ENCODE data around the gene PDGFC. TPM values are rescaled to one million over a fixed set of nuclear protein-coding genes. Genes with fewer than 3 reads are reported as not detected.

Gene PDGFC
- polyA plus RNA-seq, 1 donor (not counting 4 experiments of a cell fraction or from before 2014, with no cell fraction given): 29.7 TPM

DNA sequence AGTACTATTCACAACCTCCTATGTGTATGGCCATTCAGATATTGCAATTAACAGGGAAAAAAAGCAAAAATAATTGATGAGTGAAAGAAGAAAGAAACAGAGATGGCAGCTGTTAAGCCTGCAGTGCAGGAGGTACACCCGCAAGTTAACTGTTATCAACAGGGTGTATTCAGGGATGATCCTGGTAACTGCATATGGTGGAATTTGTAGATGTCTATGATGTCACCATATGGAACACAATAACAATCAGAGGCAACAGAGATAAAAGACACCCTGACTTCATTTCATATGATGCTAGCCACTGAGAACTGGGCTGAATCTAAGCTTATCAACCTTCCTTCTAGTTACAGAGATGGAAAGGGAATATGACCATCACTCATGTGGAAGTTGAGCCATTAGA lies 96.5 kb downstream of the PDGFC start:
- Histone ChIP-seq H3K9me1 (ENCODE audit: control insufficient read depth, extremely low read depth, insufficient read depth, low read length) (no peaks in the 10 kb centered on the region), H3K4me1 (ENCODE audit: control insufficient read depth, extremely low read depth, insufficient read depth, low read length) (no peaks in the 10 kb centered on the region), H3K27me3 (ENCODE audit: control insufficient read depth, extremely low read depth, insufficient read depth, low read length) (no peaks in the 10 kb centered on the region), H3K4me3 (ENCODE audit: control insufficient read depth in 2 of 3, extremely low read depth in 1 of 3, insufficient read depth in 2 of 3, low read depth in 1 of 3, low read length in 3 of 3) (no peak overlapping the region), H3K4me2 (ENCODE audit: control insufficient read depth, extremely low read depth, insufficient read depth, low read depth, low read length) (no peak overlapping the region), H3K9ac (ENCODE audit: control insufficient read depth, extremely low read depth, insufficient read depth, low read length) (no peak overlapping the region), H3K27ac (ENCODE audit: control insufficient read depth, insufficient read depth, low read length) (no peak overlapping the region), H3K36me3 (ENCODE audit: control insufficient read depth in 2 of 2, extremely low read depth in 1 of 2, insufficient read depth in 2 of 2, low read length in 2 of 2) (no peaks in the 10 kb centered on the region), H4K20me1 (ENCODE audit: control insufficient read depth, extremely low read depth, insufficient read depth, low read length) (no peaks in the 10 kb centered on the region), H3K9me3 (ENCODE audit: control insufficient read depth, low read depth, low read length) (no peaks in the 10 kb centered on the region), H2AFZ (ENCODE audit: control insufficient read depth, low read length) (no peak overlapping the region), H3K79me2 (ENCODE audit: control insufficient read depth, insufficient read depth, low read length) (peaks cover 17% of the 10 kb centered on the region)
- DNase-seq (ENCODE audit: low read depth, low spot score) (no peak), FAIRE-seq (peak; percentile 43)
- dilution Hi-C loops (cut with MboI; ENCODE audit: extremely low pct_ligation_motif_present, low sequenced_read_pairs): no loop called here
- TF ChIP-seq, protein P1, sequence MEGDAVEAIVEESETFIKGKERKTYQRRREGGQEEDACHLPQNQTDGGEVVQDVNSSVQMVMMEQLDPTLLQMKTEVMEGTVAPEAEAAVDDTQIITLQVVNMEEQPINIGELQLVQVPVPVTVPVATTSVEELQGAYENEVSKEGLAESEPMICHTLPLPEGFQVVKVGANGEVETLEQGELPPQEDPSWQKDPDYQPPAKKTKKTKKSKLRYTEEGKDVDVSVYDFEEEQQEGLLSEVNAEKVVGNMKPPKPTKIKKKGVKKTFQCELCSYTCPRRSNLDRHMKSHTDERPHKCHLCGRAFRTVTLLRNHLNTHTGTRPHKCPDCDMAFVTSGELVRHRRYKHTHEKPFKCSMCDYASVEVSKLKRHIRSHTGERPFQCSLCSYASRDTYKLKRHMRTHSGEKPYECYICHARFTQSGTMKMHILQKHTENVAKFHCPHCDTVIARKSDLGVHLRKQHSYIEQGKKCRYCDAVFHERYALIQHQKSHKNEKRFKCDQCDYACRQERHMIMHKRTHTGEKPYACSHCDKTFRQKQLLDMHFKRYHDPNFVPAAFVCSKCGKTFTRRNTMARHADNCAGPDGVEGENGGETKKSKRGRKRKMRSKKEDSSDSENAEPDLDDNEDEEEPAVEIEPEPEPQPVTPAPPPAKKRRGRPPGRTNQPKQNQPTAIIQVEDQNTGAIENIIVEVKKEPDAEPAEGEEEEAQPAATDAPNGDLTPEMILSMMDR (optimal IDR thresholded peaks at IDR 0.05 in 1 of 3, IDR thresholded peaks at IDR 0.05 in 1 of 3, conservative IDR thresholded peaks at IDR 0.05 in 1 of 3; ENCODE audit: extremely low read depth in 1 of 3, insufficient read depth in 2 of 3, low read length in 3 of 3): no peak
- TF ChIP-seq EZH2 (IDR thresholded peaks at IDR 0.05; ENCODE audit: low read length): no peak

DNA sequence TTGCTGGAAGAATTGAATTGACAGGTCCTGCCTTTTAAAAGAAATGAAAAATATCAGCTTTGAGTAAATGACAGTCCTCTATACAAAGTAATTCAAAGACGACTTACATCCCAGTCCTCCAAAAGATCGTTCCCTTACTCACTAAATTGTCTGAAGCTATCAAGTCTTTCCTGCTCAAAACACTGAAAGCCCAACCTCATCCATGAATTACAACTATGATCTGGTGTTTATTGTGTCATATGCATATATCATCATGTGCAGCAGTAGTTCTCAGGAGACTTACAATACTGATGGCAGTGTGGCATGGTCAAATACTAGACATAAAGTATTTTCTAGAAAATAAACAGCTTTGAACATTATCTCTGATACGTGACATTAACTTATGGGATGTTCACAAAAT lies 97.8 kb downstream of the PDGFC start:
- FAIRE-seq: no peak
- no peak overlapping the region for H3K9ac ChIP-seq (ENCODE audit: control insufficient read depth, extremely low read depth, insufficient read depth, low read length)
- H3K9me3 ChIP-seq (ENCODE audit: control insufficient read depth, low read depth, low read length): no peaks in the 10 kb centered on the region
- no peak overlapping the region for H3K4me3 ChIP-seq (ENCODE audit: control insufficient read depth in 2 of 3, extremely low read depth in 1 of 3, insufficient read depth in 2 of 3, low read depth in 1 of 3, low read length in 3 of 3)
- no peaks in the 10 kb centered on the region for H4K20me1 ChIP-seq (ENCODE audit: control insufficient read depth, extremely low read depth, insufficient read depth, low read length)
- no peaks in the 10 kb centered on the region for H3K9me1 ChIP-seq (ENCODE audit: control insufficient read depth, extremely low read depth, insufficient read depth, low read length)
- no peak for DNase-seq (ENCODE audit: low read depth, low spot score)
- no peaks in the 10 kb centered on the region for H3K36me3 ChIP-seq (ENCODE audit: control insufficient read depth in 2 of 2, extremely low read depth in 1 of 2, insufficient read depth in 2 of 2, low read length in 2 of 2)
- H3K4me1 ChIP-seq (ENCODE audit: control insufficient read depth, extremely low read depth, insufficient read depth, low read length): no peaks in the 10 kb centered on the region
- peaks cover 14% of the 10 kb centered on the region for H3K79me2 ChIP-seq (ENCODE audit: control insufficient read depth, insufficient read depth, low read length)
- TF ChIP-seq, protein P1 (optimal IDR thresholded peaks at IDR 0.05 in 1 of 3, IDR thresholded peaks at IDR 0.05 in 1 of 3, conservative IDR thresholded peaks at IDR 0.05 in 1 of 3; ENCODE audit: extremely low read depth in 1 of 3, insufficient read depth in 2 of 3, low read length in 3 of 3): no peak
- no peak for TF ChIP-seq EZH2 (IDR thresholded peaks at IDR 0.05; ENCODE audit: low read length)
- H3K27ac ChIP-seq (ENCODE audit: control insufficient read depth, insufficient read depth, low read length): no peak overlapping the region
- dilution Hi-C loops (cut with MboI; ENCODE audit: extremely low pct_ligation_motif_present, low sequenced_read_pairs): no loop called here
- H2AFZ ChIP-seq (ENCODE audit: control insufficient read depth, low read length): no peak overlapping the region
- H3K27me3 ChIP-seq (ENCODE audit: control insufficient read depth, extremely low read depth, insufficient read depth, low read length): no peaks in the 10 kb centered on the region
- no peak overlapping the region for H3K4me2 ChIP-seq (ENCODE audit: control insufficient read depth, extremely low read depth, insufficient read depth, low read depth, low read length)

All from keratinocyte (primary cell).